Loucy (cell line): ENCODE results near the gene CNP.

Experiments
- H2AFZ ChIP-seq: fragments of 200-600 bp; sonication (generic); 2 replicates; pipeline ENCODE4 v1.6.0; 2016; ENCODE audit warnings: antibody characterized with exemption, mild to moderate bottlenecking, low read length, moderate library complexity
- H3F3A ChIP-seq: fragments of 200-600 bp; 2 replicates; pipeline ENCODE4 v1.6.0; 2016; ENCODE audit warnings: antibody characterized with exemption, low read depth, mild to moderate bottlenecking
- H3K27me3 ChIP-seq: fragments of 200-600 bp; sonication (generic); 2 replicates; pipeline ENCODE4 v1.6.1; 2014; ENCODE audit warnings: low read length, mild to moderate bottlenecking; ENCODE audit not compliant: insufficient read depth, poor library complexity, severe bottlenecking
- H3K36me3 ChIP-seq: fragments of 200-600 bp; sonication (generic); 2 replicates; pipeline ENCODE4 v1.6.1; 2016; ENCODE audit warnings: low read length; ENCODE audit not compliant: insufficient read depth
- H3K4me1 ChIP-seq: fragments of 200-600 bp; sonication (generic); 2 replicates; pipeline ENCODE4 v1.5.1; 2014; ENCODE audit warnings: low read length, mild to moderate bottlenecking; ENCODE audit not compliant: insufficient read depth, poor library complexity, severe bottlenecking
- H3K4me2 ChIP-seq: fragments of 200-600 bp; sonication (generic); 2 replicates; pipeline ENCODE4 v1.6.0; 2014; ENCODE audit warnings: antibody characterized with exemption, low read length, low read depth, mild to moderate bottlenecking; ENCODE audit not compliant: poor library complexity, severe bottlenecking
- H3K4me3 ChIP-seq: fragments of 200-600 bp; sonication (generic); 2 replicates; pipeline ENCODE4 v1.5.1; 2014; ENCODE audit warnings: low read length, mild to moderate bottlenecking, mixed read lengths; ENCODE audit not compliant: poor library complexity, severe bottlenecking
- H3K79me2 ChIP-seq: fragments of 200-600 bp; sonication (generic); 2 replicates; pipeline ENCODE4 v1.6.1; 2014; ENCODE audit warnings: low read length; ENCODE audit not compliant: insufficient read depth
- H3K9ac ChIP-seq: fragments of 200-600 bp; sonication (generic); 2 replicates; pipeline ENCODE4 v1.6.0; 2014; ENCODE audit warnings: mild to moderate bottlenecking, low read depth, low read length, moderate library complexity; ENCODE audit not compliant: poor library complexity, severe bottlenecking
- H3K9me2 ChIP-seq: fragments of 200-600 bp; sonication (generic); replicated peaks from 2 replicates; pipeline ENCODE4 v1.6.1; 2016; ENCODE audit warnings: low read depth, low read length, mixed read lengths
- H3K9me3 ChIP-seq: fragments of 200-600 bp; sonication (generic); 2 replicates; pipeline ENCODE4 v1.6.1; 2014; ENCODE audit warnings: mild to moderate bottlenecking, antibody characterized with exemption, low read length, low read depth; ENCODE audit not compliant: insufficient read depth
- H4K20me1 ChIP-seq: fragments of 200-600 bp; sonication (generic); 2 replicates; pipeline ENCODE4 v1.6.0; 2014; ENCODE audit warnings: antibody characterized with exemption, low read length, mild to moderate bottlenecking; ENCODE audit not compliant: insufficient read depth, poor library complexity, severe bottlenecking
- EZH2phosphoT487 ChIP-seq: fragments of 200-600 bp; IDR thresholded peaks from 2 replicates; pipeline ENCODE4 v1.6.1; 2018; ENCODE audit warnings: antibody characterized with exemption, mild to moderate bottlenecking, moderate library complexity, borderline replicate concordance
- TF ChIP-seq, protein P1 (sequence below): fragments of 200-600 bp; sonication (generic); conservative IDR thresholded peaks from 2 replicates; pipeline ENCODE4 v1.5.1; 2014; ENCODE audit warnings: mild to moderate bottlenecking, antibody characterized with exemption, low read length

CNP gene

DNA sequence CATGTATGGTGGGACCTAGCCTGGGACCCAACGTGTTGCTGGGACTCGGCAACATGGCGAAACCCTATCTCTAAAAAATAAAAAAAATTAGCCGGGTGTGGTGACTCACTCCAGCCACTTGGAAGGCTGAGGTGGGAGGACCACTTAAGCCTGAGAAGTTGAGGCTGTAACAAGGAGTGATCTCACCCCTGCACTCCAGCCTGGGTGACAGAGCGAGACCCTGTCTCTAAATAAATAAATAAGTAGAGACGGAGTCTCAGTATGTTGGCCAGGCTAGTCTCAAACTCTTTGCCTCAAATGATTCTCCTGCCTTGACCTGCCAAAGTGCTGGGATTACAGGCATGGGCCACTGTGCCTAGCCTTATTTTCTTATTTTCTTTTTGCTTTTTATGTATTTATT lies 10.1 kb upstream of the CNP start:
- H3K79me2 ChIP-seq: no peaks in the 10 kb centered on the region
- H3K36me3 ChIP-seq: no peaks in the 10 kb centered on the region
- H3K27me3 ChIP-seq: no peaks in the 10 kb centered on the region
- H3K4me3 ChIP-seq: no peak overlapping the region
- no peak overlapping the region for H3K4me2 ChIP-seq
- H3K9ac ChIP-seq: peak overlapping the region; percentile 40
- peaks cover 14% of the 10 kb centered on the region for H3K4me1 ChIP-seq
- no peaks in the 10 kb centered on the region for H3F3A ChIP-seq
- H3K9me3 ChIP-seq: no peaks in the 10 kb centered on the region
- TF ChIP-seq, protein P1, sequence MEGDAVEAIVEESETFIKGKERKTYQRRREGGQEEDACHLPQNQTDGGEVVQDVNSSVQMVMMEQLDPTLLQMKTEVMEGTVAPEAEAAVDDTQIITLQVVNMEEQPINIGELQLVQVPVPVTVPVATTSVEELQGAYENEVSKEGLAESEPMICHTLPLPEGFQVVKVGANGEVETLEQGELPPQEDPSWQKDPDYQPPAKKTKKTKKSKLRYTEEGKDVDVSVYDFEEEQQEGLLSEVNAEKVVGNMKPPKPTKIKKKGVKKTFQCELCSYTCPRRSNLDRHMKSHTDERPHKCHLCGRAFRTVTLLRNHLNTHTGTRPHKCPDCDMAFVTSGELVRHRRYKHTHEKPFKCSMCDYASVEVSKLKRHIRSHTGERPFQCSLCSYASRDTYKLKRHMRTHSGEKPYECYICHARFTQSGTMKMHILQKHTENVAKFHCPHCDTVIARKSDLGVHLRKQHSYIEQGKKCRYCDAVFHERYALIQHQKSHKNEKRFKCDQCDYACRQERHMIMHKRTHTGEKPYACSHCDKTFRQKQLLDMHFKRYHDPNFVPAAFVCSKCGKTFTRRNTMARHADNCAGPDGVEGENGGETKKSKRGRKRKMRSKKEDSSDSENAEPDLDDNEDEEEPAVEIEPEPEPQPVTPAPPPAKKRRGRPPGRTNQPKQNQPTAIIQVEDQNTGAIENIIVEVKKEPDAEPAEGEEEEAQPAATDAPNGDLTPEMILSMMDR: no peak
- no peak for TF ChIP-seq EZH2phosphoT487
- H3K9me2 ChIP-seq: no peaks in the 10 kb centered on the region
- H4K20me1 ChIP-seq: no peaks in the 10 kb centered on the region
- H2AFZ ChIP-seq: 0 out of 2 replicates have a peak overlapping the region, but pooled peaks have one; percentile 76

DNA sequence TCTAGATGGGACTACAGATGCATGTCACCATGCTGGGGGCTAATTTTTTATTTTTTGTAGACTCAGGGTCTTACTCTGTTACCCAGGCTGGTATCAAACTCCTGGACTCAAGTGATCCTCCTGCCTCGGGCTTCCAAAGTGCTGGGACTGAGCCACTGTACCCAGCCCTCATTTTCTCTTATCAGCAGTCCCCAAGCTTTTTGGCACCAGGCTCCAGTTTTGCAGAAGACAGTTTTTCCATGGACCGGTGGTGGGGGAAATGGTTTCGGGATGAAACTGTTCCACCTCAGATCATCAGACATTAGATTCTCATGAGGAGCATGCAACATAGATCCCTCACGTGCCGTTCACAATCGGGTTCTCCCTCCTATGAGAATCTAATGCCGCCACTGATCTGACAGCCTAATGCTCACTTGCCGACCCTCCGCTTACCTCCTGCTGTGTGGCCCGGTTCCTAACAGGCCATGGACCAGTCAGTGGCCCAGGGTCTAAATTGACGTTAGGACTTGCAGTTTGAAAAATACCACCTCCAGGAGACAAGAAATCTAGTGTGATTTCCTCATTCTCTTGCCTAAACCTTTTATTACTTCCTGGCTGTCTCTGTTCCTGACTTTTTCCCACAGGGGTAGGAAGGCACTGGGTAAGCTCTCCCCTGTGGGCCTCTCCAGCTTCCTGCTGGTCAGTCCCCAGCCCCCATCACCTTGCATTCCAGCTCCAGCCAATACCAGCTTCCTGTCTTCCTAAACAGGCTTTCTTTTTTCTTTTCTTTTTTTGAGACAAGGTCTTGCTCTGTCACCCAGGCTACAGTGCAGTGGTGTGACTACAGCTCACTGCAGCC lies 9.3 kb upstream of the CNP start:
- H3F3A ChIP-seq: no peaks in the 10 kb centered on the region
- H3K79me2 ChIP-seq: no peaks in the 10 kb centered on the region
- no peaks in the 10 kb centered on the region for H3K27me3 ChIP-seq
- H3K4me3 ChIP-seq: no peak overlapping the region
- peaks cover 14% of the 10 kb centered on the region for H3K4me1 ChIP-seq
- H4K20me1 ChIP-seq: no peaks in the 10 kb centered on the region
- H3K4me2 ChIP-seq: peak overlapping the region; percentile 48
- no peaks in the 10 kb centered on the region for H3K9me3 ChIP-seq
- TF ChIP-seq EZH2phosphoT487: no peak
- TF ChIP-seq, protein P1: no peak
- H3K36me3 ChIP-seq: no peaks in the 10 kb centered on the region
- peak overlapping the region; percentile 76 for H2AFZ ChIP-seq
- no peaks in the 10 kb centered on the region for H3K9me2 ChIP-seq
- H3K9ac ChIP-seq: peak overlapping the region; percentile 40

DNA sequence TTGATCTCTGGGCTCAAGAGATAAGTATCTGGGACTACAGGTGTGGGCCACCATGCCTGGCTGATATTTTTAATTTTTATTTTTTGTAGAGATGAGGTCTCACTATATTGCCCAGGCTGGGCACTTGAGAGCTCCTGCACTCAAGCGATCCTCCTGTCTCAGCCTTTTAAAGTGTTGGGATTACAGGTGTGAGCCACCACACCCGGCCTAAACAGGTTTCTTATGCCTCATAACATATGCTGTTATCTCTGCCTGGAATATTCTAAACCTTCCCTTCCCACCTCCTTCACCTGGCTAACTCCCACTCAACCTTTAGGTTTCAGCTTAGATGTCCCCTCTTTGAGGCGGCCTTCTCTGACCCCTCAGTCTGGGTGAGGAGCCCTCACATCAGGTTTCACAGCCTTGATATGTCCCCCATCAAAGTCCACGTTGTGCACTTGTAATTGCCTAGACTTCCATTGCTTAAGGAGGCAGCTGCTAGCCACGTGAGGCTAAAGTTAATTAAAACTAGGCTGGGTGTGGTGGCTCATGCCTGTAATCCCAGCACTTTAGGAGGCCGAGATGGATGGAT lies 8.6 kb upstream of the CNP start:
- Histone ChIP-seq H3K79me2 (no peaks in the 10 kb centered on the region), H4K20me1 (no peaks in the 10 kb centered on the region), H3K4me3 (no peak overlapping the region), H3K4me2 (peak overlapping the region; percentile 48), H3K9me3 (no peaks in the 10 kb centered on the region), H3K27me3 (no peaks in the 10 kb centered on the region), H3K9me2 (no peaks in the 10 kb centered on the region), H2AFZ (peak overlapping the region; percentile 76; the same call in 1 of the 2 replicates), H3K9ac (peak overlapping the region; percentile 40), H3K36me3 (no peaks in the 10 kb centered on the region), H3K4me1 (peaks cover 14% of the 10 kb centered on the region), H3F3A (no peaks in the 10 kb centered on the region)
- TF ChIP-seq EZH2phosphoT487: no peak
- TF ChIP-seq, protein P1: no peak
